Tibial nerve (tissue), 4 donors: ENCODE results near the gene ERI3. TPM values are rescaled to one million over a fixed set of nuclear protein-coding genes. Genes with fewer than 3 reads are reported as not detected.

Source experiments
- DNase-seq, 2 donors: peaks; one replicate each; pipeline ENCODE4 v3.0.0-alpha.2; 2019; ENCODE audit warnings: low spot score in 2 of 2
- H3K27ac ChIP-seq, 4 donors: fragments of 200-600 bp; sonication (generic) in 3 of 4; one replicate each; pipeline ENCODE4 v1.5.1; 2017 to 2019; ENCODE audit warnings: mild to moderate bottlenecking in 1 of 4
- H3K27me3 ChIP-seq, 2 donors: fragments of 200-600 bp; sonication (generic) in 1 of 2; one replicate each; pipeline versions ENCODE4 v1.5.1 to v1.6.0; 2017 to 2019
- H3K36me3 ChIP-seq, 3 donors: fragments of 200-600 bp; sonication (generic); one replicate each; pipeline ENCODE4 v1.5.1; 2018 to 2019
- H3K4me1 ChIP-seq, 4 donors: fragments of 200-600 bp; sonication (generic) in 3 of 4; one replicate each; pipeline ENCODE4 v1.5.1; 2017 to 2019
- H3K4me3 ChIP-seq, 4 donors: fragments of 200-600 bp; sonication (generic) in 3 of 4; one replicate each; pipeline ENCODE4 v1.5.1; 2017 to 2019; ENCODE audit warnings: mild to moderate bottlenecking in 1 of 4, moderate library complexity in 1 of 4
- H3K9me3 ChIP-seq, 4 donors: fragments of 200-600 bp; sonication (generic) in 3 of 4; one replicate each; pipeline ENCODE4 v1.5.1; 2017 to 2019
- EP300 ChIP-seq, 2 donors: sonication (generic); formaldehyde crosslinking; IDR thresholded peaks; one replicate each; pipeline ENCODE4 v1.6.1; 2017; ENCODE audit warnings: antibody characterized with exemption in 2 of 2, mild to moderate bottlenecking in 1 of 2
- POLR2A ChIP-seq, 2 donors: fragments of 450-650 bp; IDR thresholded peaks; one replicate each; pipeline ENCODE4 v1.6.1; 2017; ENCODE audit warnings: antibody characterized with exemption in 2 of 2, mild to moderate bottlenecking in 2 of 2, moderate library complexity in 2 of 2
- WGBS, 2 donors: methylation state at CpG; one replicate each; pipeline ENCODE4 v1.1.5; 2018; 5-methylcytosine and 5-hydroxymethylcytosine counted together
- total RNA-seq, 4 donors: library from RNA; depleted of rRNA; stranded (reverse); fragments of >200 nt; gene quantifications; one replicate each; pipeline ENCODE4 v1.1.0, GENCODE V29; 2016
- TF ChIP-seq, protein P1 (sequence below), 5 experiments: fragments of 200-600 bp in 3 of 5; fragments of 450-650 bp in 2 of 5; sonication (generic) in 3 of 5; IDR thresholded peaks; one replicate each; pipeline ENCODE4 v1.5.1; 2016 to 2019; ENCODE audit warnings: antibody characterized with exemption in 5 of 5, mild to moderate bottlenecking in 3 of 5, moderate library complexity in 2 of 5

The ERI3 gene
- total RNA-seq, 4 donors from 2014 or later: 60.1 to 82.2 (median 66.5) TPM

DNA sequence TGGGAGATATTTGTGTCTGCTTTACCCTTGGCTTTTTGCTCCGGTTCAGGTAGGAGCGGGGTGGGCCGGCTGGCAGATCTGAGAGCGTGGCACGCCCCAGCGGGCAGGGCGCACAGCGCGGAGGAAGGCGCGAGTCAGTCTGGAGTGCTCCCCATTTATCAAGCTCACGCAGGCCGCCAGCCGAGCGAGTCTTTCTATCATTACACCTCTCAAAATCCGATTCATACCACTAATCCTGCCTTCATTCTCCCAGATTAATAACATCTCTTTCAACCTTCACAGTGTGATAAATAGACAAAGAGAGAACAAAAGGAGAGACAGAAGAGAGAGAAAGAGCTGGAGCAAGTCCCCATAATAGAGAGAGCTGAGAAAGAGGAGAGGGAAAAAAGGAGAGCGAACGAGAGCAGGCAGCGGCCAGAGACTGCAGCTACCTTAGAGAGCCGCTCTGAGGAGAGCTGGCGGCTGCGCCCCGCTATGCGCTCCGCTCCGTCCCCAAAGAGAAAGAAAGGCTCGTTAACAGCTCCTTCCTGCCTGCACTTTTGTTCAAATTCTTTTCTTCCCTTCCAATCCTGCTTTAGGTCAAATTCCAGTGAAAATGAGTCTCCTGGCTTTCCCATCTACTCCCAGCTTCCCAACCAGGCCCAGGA lies 93.8 kb downstream of the ERI3 start:
- H3K4me3 ChIP-seq: no peak overlapping the region
- H3K27me3 ChIP-seq: no peaks in the 10 kb centered on the region
- DNase-seq: no peak
- H3K27ac ChIP-seq: no peak overlapping the region
- H3K9me3 ChIP-seq: no peaks in the 10 kb centered on the region
- H3K36me3 ChIP-seq: peaks cover 0 to 20% (median 0%) of the 10 kb centered on the region in 3 donors
- no peak for TF ChIP-seq EP300 (IDR thresholded peaks at IDR 0.05)
- TF ChIP-seq, protein P1, sequence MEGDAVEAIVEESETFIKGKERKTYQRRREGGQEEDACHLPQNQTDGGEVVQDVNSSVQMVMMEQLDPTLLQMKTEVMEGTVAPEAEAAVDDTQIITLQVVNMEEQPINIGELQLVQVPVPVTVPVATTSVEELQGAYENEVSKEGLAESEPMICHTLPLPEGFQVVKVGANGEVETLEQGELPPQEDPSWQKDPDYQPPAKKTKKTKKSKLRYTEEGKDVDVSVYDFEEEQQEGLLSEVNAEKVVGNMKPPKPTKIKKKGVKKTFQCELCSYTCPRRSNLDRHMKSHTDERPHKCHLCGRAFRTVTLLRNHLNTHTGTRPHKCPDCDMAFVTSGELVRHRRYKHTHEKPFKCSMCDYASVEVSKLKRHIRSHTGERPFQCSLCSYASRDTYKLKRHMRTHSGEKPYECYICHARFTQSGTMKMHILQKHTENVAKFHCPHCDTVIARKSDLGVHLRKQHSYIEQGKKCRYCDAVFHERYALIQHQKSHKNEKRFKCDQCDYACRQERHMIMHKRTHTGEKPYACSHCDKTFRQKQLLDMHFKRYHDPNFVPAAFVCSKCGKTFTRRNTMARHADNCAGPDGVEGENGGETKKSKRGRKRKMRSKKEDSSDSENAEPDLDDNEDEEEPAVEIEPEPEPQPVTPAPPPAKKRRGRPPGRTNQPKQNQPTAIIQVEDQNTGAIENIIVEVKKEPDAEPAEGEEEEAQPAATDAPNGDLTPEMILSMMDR (IDR thresholded peaks at IDR 0.05): no peak
- TF ChIP-seq POLR2A (IDR thresholded peaks at IDR 0.05): no peak
- peaks cover 0 to 27% (median 0%) of the 10 kb centered on the region in 4 donors for H3K4me1 ChIP-seq
- WGBS, 2 donors: 87 to 90% methylated on average over 27 of the region's 27 CpGs

DNA sequence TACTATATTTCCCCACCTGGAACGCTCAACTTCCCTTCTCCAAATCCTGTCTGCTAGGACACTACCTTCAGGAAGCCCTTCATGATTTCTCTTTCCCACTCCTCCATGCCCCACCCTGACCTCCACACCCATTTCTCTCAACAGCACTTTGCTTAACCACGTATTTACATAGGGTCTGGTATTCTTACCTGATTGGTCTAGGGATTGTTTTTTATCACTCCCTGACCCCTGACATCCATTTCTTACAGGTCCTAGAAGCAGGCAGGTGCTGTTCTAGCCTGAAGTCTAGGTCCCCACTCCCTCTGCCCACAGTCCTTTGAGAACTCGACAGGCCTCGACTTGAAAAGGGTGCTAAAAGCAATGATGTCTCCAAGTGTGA lies 94.3 kb downstream of the ERI3 start:
- 80 to 83% methylated on average over 4 of the region's 4 CpGs for WGBS, 2 donors
- Histone ChIP-seq H3K4me3 (no peak overlapping the region), H3K9me3 (no peaks in the 10 kb centered on the region), H3K27me3 (no peaks in the 10 kb centered on the region), H3K36me3 (peaks cover 0 to 25% (median 0%) of the 10 kb centered on the region in 3 donors), H3K4me1 (peaks cover 0 to 27% (median 0%) of the 10 kb centered on the region in 4 donors), H3K27ac (no peak overlapping the region)
- TF ChIP-seq POLR2A (IDR thresholded peaks at IDR 0.05) (no peak), EP300 (IDR thresholded peaks at IDR 0.05) (no peak)
- TF ChIP-seq, protein P1 (IDR thresholded peaks at IDR 0.05): no peak
- no peak for DNase-seq

DNA sequence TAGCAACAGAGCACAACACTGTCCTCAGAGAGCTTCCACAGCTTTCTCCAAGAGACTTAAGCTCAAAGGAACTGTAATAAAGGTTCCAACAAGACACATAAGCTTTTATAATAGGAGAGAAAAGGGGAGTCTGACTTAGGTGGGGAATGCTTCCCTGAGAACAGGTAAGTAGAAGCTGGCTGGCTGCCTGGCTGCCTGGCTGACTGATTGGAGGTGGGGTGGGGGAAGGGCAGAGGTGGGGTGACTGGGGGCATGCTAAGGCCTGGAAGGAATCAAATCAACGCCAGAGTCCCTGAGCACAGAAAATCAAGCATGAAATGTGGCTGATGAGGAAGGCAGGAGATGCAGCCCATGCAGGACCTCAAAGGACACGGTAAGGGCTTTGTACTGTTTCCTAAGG lies 96.0 kb downstream of the ERI3 start:
- Histone ChIP-seq H3K9me3 (no peaks in the 10 kb centered on the region), H3K4me3 (no peak overlapping the region), H3K4me1 (peaks cover 0 to 27% (median 0%) of the 10 kb centered on the region in 4 donors), H3K27me3 (no peaks in the 10 kb centered on the region), H3K27ac (no peak overlapping the region), H3K36me3 (peaks cover 0 to 38% (median 0%) of the 10 kb centered on the region in 3 donors)
- 88 to 90% methylated on average over 2 of the region's 2 CpGs for WGBS, 2 donors
- DNase-seq: no peak
- TF ChIP-seq EP300 (IDR thresholded peaks at IDR 0.05): no peak
- TF ChIP-seq, protein P1 (IDR thresholded peaks at IDR 0.05): no peak
- TF ChIP-seq POLR2A (IDR thresholded peaks at IDR 0.05): no peak

DNA sequence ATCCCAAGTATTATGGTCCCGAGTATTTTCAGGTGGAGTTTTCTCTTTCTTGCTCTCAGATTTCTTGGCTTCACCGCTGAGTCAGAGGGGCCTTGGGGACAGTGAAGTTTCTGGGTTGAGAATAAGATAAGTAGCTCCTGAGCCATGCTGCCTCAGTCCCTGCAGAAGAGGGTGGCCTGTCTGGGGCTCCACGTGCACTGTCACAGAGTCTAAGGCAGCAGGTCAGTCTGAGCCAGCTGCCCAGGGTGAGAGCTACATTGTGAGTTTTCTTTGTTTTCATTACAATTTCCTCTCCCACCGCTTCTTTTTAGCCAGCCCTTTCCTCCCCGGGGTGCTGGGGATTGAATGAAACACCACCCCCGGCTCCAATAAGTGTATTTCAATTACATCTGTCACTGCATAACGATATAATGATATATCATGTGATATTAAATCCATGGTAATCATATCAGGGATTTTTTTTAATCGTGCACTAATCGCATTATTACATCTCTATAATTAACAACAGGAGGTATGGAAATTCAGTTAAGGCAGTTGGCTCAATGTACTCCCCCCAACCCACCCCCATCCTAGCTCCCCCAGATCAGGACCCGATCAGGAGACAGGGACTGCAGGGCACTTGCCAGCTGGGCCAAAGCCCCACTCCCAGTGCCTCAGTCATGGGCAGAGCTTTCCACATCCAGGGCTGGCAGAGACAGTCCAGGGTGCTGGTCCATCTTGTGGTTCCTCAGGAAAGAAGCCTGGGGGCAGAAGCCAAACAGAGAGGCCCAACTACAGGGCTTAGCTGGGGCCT lies 98.1 kb downstream of the ERI3 start:
- no peak for TF ChIP-seq POLR2A (IDR thresholded peaks at IDR 0.05)
- Histone ChIP-seq H3K27me3 (no peaks in the 10 kb centered on the region), H3K36me3 (peaks cover 0 to 50% (median 0%) of the 10 kb centered on the region in 3 donors), H3K4me3 (no peak overlapping the region), H3K27ac (no peak overlapping the region), H3K9me3 (no peaks in the 10 kb centered on the region), H3K4me1 (peaks cover 0 to 7% (median 0%) of the 10 kb centered on the region in 4 donors)
- DNase-seq: no peak
- WGBS, 2 donors: 77 to 79% methylated on average over 10 of the region's 10 CpGs

DNA sequence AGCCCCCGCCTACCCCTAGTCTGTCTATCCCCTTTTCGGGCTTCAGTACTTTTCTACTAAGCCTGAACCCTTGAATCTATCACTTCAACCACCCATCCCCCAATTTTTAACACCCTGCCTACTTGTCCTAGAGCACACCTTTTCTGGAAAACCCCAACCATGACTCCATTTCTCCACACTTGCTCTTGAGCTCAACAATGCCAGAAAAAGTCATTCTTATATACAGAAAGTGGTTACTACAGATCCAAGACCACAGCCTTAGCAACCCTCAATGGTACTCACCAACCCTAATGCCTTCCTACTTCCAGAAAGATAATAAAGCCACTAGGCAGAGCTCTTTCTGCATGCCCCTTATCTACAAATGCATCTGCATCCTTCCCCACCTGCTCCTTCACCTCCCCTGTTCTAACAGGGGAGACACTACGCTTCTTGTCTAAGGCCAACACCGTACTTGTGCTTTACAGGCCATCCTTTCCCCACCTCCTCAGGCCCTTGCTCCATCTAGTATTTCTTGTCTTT lies 100.6 kb downstream of the ERI3 start:
- Histone ChIP-seq H3K9me3 (no peaks in the 10 kb centered on the region), H3K27ac (no peak overlapping the region), H3K4me1 (no peaks in the 10 kb centered on the region), H3K4me3 (no peak overlapping the region), H3K27me3 (no peaks in the 10 kb centered on the region), H3K36me3 (peaks cover 0 to 59% (median 0%) of the 10 kb centered on the region in 3 donors)
- WGBS, 2 donors: 93 to 95% methylated on average over 4 of the region's 4 CpGs
- no peak for DNase-seq
- TF ChIP-seq EP300 (IDR thresholded peaks at IDR 0.05): no peak
- TF ChIP-seq, protein P1 (IDR thresholded peaks at IDR 0.05): no peak
- TF ChIP-seq POLR2A (IDR thresholded peaks at IDR 0.05): no peak
